B cell (primary cell): ENCODE results near the gene NET1.

Experiments used
- EZH2 ChIP-seq: IDR thresholded peaks from 2 replicates; pipeline ENCODE4 v1.6.1; 2012; ENCODE audit warnings: borderline replicate concordance, low read depth, mild to moderate bottlenecking, moderate library complexity, low read length; ENCODE audit not compliant: insufficient read depth, poor library complexity, severe bottlenecking
- TF ChIP-seq, protein P1 (sequence below): fragments of 200-600 bp; IDR thresholded peaks from one replicate; pipeline ENCODE4 v1.8.0; 2022; ENCODE audit warnings: antibody characterized with exemption, mild to moderate bottlenecking

DNA sequence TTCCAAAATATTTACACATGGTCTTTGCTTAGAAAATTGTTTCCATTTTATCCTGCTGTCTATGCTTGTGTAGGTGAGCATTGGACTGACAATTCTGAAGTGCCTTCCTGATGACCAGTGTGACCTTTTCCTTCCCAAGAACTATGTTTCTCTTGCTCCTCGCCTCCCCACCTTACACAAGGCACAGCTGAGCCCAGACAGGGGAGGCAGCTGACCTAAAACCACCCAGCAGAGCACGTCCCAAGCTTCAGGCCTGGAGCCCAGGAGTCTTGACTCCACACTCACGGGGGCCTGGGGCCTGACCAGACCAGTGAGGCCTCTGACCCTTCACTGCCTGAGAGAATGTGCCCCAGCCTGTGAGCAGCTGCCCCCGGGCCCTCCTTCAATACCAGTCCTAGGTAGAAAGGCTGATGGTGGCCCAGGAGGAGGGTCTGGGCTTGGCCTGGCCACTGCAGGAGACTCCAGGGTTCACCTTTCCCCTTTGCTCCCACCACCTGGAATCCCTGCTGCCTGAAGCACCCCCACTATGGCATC is 80.0 kb downstream of the NET1 start:
- TF ChIP-seq EZH2 = no peak
- TF ChIP-seq, protein P1, sequence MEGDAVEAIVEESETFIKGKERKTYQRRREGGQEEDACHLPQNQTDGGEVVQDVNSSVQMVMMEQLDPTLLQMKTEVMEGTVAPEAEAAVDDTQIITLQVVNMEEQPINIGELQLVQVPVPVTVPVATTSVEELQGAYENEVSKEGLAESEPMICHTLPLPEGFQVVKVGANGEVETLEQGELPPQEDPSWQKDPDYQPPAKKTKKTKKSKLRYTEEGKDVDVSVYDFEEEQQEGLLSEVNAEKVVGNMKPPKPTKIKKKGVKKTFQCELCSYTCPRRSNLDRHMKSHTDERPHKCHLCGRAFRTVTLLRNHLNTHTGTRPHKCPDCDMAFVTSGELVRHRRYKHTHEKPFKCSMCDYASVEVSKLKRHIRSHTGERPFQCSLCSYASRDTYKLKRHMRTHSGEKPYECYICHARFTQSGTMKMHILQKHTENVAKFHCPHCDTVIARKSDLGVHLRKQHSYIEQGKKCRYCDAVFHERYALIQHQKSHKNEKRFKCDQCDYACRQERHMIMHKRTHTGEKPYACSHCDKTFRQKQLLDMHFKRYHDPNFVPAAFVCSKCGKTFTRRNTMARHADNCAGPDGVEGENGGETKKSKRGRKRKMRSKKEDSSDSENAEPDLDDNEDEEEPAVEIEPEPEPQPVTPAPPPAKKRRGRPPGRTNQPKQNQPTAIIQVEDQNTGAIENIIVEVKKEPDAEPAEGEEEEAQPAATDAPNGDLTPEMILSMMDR = no peak
